ENCODE results near the gene SELENOF.
"Not testable (repeated sequence)": the region's sequence is repeated elsewhere in the genome, so short reads cannot be mapped to it uniquely, and the experiment has no call there.

SELENOF gene

GRCh38 chr1:86915737-86916235, 1.9 kb upstream of the SELENOF start:
- no peak for DNase-seq

GRCh38 chr1:86914998-86915736, 1.2 kb upstream of the SELENOF start:
- no peak for DNase-seq

DNA sequence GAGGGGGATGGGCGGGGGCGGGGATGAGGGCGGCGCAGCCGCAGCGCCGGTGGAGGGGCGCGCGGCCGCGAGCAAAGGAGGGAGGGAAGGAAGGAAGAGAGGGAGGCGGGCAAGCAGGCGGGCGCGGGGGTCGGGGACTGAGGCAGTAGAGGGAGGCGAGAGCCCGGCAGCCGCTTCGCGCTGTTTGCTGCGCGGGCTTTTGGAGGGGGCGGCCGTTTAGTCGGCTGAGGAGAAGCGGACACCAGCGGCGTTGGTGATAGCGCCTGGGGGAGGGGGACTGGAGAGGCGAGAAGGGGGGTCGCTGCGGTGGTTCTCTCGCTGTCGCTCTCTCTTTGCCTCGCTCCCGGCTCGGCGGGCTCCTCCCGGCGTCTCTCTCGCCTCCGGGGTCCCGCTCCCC, 673 bp upstream of the SELENOF start, which contains the start of gene HS2ST1:
Gene HS2ST1, plus strand, starts transcription at position 35 of the 397 bp plus-strand sequence.
- DNase-seq, result no peak

DNA sequence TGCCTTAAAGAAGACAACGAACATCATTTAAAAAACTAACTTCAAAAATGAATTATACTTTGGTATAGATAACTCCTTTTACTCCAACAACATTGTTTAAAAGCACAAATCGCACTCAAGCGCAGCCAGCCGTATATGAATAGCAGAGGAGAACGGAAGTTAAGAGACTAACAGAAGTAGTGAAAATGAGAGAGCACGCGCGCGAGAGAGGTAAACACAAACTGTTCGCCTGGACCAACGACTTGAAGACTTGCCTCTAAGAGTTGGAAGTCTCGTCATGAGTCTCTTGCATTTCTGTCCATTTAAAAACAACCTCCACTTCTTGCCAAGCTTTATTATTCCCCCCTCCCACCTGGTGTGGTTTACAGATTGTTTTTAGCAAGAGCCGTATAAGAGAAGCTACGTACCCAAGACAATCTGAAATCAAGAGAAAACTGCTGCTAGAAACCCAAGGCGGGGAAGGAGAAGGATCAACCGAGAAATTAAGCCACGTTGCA, 479 bp downstream of the SELENOF start:
- no peak for DNase-seq

GRCh38 chr1:86912281-86912900, 1.5 kb downstream of the SELENOF start:
- no peak for DNase-seq

- no peak for DNase-seq
Observed at GRCh38 chr1:86906419-86906818, 7.5 kb downstream of the SELENOF start.

DNA sequence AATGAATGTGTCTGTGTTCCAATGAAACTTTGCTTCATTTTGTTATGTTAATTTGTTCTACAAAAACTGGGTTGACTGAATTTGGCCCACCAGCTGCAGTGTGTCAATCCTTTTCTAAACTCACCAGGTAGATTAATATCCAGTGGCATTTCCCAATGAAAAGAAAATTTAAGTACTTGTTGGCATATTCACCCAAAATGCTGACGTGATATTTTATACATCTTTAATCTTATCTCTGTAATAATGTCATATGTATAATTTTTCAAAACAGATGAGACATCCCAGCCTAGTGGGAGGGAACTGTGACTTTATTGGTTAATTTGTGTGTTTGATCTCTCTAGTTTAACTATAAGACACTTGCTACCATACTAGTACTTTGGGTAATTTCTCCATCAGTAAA, 8.1 kb downstream of the SELENOF start:
- DNase-seq, result no peak

DNA sequence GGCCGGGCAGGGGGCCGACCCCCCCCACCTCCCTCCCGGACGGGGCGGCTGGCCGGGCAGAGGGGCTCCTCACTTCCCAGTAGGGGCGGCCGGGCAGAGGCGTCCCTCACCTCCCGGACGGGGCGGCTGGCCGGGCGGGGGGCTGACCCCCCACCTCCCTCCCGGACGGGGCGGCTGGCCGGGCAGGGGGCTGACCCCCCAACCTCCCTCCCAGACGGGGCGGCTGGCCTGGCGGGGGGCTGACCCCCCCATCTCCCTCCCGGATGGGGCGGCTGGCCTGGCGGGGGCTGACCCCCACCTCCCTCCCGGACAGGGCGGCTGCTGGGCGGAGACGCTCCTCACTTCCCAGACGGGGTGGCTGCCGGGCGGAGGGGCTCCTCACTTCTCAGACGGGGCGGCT, 14.5 kb downstream of the SELENOF start:
- not testable (repeated sequence) for DNase-seq

DNA sequence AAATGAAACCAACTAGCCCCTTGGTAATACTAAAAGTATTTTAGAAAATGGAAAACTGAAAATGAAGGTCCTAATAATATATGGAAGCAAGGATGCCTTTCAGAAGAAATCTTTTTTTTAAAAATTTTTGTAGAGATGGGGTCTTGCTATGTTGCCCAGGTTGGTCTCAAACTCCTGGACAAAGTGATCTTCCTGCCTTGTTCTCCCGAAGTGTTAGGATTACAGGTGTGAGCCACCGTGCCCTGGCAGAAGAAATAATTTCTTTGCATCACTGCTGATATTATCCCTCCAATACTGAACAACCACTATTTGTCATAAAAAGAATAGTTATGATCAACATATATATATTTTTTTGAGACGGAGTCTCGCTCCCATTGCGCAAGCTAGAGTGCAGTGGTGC, 25.6 kb downstream of the SELENOF start:
- no peak for DNase-seq

- no peak for DNase-seq
Observed at GRCh38 chr1:86887479-86888162, 26.3 kb downstream of the SELENOF start.

DNA sequence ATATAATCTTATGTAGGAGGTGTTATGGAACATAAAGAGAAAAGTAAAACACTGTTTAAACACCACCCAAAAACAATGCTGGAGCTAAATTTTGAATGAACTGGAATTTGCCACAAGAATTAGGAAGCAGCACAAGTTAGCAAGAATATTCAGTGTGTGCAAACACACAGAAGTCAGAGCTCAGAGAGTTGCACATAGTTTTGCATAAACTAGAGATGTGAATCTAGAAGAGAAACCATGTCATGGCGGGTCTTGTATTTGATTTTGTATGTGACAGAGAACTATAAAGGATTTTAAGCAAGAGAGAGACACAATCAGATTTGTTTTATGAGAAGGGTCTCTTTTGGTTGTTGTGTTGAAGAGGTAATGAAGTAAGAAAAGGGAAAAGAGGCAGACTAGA, 38.2 kb downstream of the SELENOF start:
- no peak for DNase-seq

DNA sequence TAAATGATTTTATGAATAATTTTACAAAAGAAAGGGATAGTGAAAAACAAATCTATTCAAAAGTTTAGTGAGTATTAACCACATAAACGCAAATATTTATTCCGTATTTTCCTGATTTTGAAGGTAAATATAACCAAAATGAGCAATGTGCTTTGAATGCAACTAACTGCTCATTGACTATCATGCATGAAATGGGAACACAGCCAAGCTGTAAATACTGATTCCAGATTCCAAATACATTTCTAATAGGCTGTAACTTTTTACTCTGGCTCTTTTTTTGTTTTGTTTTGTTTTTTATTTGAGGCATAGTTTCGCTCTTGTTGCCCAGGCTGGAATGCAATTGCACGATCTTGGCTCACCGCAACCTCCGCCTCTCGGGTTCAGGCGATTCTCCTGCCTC, 41.8 kb downstream of the SELENOF start:
- DNase-seq, result no peak

DNA sequence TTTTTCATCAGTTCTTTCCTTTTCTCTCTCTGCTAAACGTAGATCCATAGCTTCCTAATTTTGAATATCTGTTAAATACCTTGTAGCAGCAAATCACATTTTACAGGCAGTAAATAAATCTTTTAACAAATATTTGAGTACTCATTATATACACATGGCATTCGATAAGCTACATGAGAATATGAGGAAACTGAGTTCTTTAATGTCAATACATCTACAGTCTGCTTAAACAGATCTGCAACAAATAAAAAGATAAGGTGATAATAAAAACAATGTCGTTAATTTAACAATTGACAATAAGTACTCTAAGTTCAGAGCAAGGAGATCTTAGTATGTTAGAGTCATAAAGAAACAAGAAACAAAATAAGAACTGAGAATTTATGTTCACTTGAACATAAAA, 42.9 kb downstream of the SELENOF start:
- no peak for DNase-seq

DNA sequence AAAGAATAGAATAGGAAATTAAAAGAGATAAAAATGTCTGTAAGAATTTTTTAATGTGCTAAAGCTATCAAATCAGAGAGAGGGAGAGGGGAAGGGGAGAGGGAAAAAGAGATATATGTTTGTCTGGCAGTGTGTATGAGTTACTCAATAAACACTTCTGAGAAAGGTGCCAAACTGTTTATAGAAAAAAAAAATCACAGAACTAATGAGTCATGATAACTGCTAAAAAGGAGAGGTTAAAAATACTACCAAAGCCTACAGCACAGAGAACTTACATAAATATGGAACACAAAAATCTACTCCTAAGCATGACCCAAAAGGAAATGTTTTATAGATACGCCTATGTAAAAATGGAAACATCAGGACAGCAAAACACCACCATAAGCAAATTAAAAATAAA, 45.4 kb downstream of the SELENOF start:
- no peak for DNase-seq

GRCh38 chr1:86867278-86867677, 46.6 kb downstream of the SELENOF start:
- DNase-seq, result not testable (repeated sequence)

DNA sequence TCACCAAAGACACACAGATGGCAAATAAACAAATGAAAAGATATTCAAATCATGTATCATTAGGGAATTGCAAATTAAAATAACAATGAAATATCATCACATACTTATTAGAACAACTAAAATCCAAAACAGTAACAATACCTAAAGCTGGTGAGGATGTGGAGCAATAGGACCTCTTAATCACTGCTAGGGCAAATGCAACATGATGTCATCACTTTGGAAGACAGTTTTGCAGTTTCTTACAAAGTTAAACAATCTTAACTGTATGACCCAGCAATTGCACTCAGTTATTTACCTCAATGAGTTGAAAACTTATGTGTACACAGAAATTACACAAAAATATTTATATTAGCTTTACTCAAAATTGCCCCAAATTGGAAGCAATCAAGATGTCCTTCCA, 47.3 kb downstream of the SELENOF start:
- DNase-seq, result no peak

DNA sequence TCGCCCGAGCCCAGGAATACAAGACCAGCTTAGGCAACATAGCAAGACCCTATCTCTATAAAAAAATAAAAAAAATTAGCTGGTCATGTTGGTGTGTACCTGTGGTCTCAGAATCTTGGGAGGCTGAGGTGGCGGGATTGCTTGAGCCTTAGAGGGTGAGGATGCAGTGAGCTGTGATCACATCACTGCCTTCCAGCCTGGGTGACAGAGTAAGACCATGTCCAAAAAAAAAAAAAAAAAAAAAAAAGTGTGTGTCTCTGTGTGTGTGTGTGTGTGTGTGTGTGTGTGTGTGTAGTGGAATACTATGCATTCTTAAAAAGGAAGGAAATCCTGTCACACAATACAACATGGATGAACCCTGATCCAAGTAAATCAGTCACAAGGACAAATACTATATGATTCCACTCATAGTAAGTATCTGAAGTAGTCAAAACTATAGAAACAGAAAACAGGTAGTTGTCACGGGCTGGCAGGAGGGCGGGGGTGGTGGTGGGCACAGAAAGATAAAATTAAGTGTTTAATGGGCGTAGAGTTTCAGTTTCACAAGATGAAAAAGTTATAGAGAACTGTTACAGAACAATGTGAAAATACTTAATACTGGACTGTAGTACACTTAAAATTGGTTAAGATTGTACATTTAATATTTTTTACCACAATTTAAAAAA, 47.8 kb downstream of the SELENOF start:
- no peak for DNase-seq

DNA sequence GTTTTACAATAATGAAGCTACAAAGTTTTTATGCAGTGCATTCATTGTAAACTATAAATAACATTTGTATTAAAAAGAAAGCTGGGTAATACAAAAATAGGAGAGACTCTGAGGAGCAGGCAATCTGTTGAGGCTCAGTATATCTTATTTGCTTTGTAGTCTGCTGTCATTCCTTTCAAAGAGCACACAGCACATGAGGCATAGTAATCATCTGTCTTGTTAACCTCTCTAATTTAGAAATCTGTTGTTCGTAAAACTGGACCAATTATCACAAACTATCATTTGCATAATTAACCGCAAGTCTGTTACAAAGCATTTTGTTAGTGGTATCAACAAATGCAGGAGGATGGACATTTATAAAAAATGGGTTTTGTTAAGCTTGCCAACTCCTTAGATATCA, 51.0 kb downstream of the SELENOF start:
- no peak for DNase-seq

GRCh38 chr1:86861424-86861823, 52.5 kb downstream of the SELENOF start:
- DNase-seq, result no peak

DNA sequence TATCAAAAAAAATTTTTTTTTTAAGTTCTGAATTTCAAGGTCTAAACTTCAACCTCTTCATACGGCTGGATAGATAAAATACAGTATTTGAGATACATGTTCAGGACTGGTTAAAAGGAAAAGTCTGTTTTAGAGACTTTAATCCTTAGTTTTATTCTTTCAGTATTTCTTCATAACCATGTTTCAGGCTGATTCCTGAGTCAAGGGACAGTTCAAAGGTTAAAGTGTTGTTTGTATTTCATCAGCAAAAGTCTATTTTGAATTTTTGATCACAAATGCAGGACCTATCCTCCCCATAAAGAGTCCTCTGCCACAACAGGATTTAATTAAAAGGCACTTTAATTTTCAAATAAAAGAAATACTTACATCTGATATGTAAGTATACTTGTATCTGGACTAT, 53.5 kb downstream of the SELENOF start:
- DNase-seq, result no peak

GRCh38 chr1:86860020-86860419, 53.9 kb downstream of the SELENOF start:
- no peak for DNase-seq

- no peak for DNase-seq
Observed at GRCh38 chr1:86858524-86859261, 55.2 kb downstream of the SELENOF start.
